HEK293 (cell line): ENCODE data around the gene TM9SF3.
A peak's percentile ranks its signal among the peaks of the same experiment; 100 is the strongest.

Experiments used
- CTCF ChIA-PET: fragments of 350-600 bp; formaldehyde crosslinking; extraction: SDS; loops from one replicate; lab custom pipeline; 2021; ENCODE audit warnings: antibody characterized with exemption; lab: Yijun Ruan, JAX
- POLR2A ChIA-PET: fragments of 300-600 bp; formaldehyde crosslinking; extraction: SDS; loops from one replicate; lab custom pipeline; 2020; ENCODE audit warnings: antibody characterized with exemption, inconsistent platforms; lab: Yijun Ruan, JAX
- H3K27ac ChIP-seq: fragments of 200-500 bp; sonication (Bioruptor generic); 2 replicates; pipeline ENCODE4 v1.5.1; 2014; ENCODE audit warnings: low read depth, low read length, control low read depth, inconsistent platforms; ENCODE audit errors: extremely low read depth
- H3K36me3 ChIP-seq, 2 experiments: fragments of 200-500 bp in 1 of 2; sonication (Bioruptor generic) in 1 of 2; 1 replicate in 1 of 2; 2 replicates in 1 of 2; pipeline ENCODE4 v1.5.1; 2014 to 2017; ENCODE audit warnings: inconsistent platforms in 2 of 2, low read length in 2 of 2; ENCODE audit not compliant: control insufficient read depth in 2 of 2, insufficient read depth in 1 of 2
- H3K4me1 ChIP-seq: fragments of 200-500 bp; sonication (Bioruptor generic); 2 replicates; pipeline ENCODE4 v1.5.1; 2014; ENCODE audit warnings: mild to moderate bottlenecking, low read length, inconsistent platforms; ENCODE audit not compliant: control insufficient read depth, insufficient read depth
- H3K4me3 ChIP-seq: 2 replicates; pipeline ENCODE4 v1.5.1; 2011; ENCODE audit warnings: low read depth, mild to moderate bottlenecking, control low read depth, low read length, moderate library complexity
- H3K9me3 ChIP-seq: fragments of 200-500 bp; sonication (Bioruptor generic); 2 replicates; pipeline ENCODE4 v1.5.1; 2014; ENCODE audit warnings: low read depth, low read length, inconsistent platforms; ENCODE audit not compliant: control insufficient read depth, insufficient read depth
- EGR2 ChIP-seq: fragments of 450-650 bp; formaldehyde crosslinking; IDR thresholded peaks from 2 replicates; pipeline ENCODE4 v1.5.1; 2016; ENCODE audit warnings: low read depth, missing biosample characterization, missing genetic modification characterization
- SP3 ChIP-seq: fragments of 450-650 bp; formaldehyde crosslinking; IDR thresholded peaks from 2 replicates; pipeline ENCODE4 v1.5.1; 2016; ENCODE audit warnings: missing biosample characterization, missing genetic modification characterization
- TCF7L2 ChIP-seq: IDR thresholded peaks from 2 replicates; pipeline ENCODE4 v1.6.1; 2011; ENCODE audit warnings: low read depth, mild to moderate bottlenecking, inconsistent platforms, low read length, moderate library complexity, borderline replicate concordance
- ZNF302 ChIP-seq: fragments of 450-650 bp; formaldehyde crosslinking; IDR thresholded peaks from 2 replicates; pipeline ENCODE4 v1.5.1; 2016; ENCODE audit warnings: missing biosample characterization, missing genetic modification characterization, low read depth
- ZNF416 ChIP-seq: fragments of 450-650 bp; formaldehyde crosslinking; IDR thresholded peaks from 2 replicates; pipeline ENCODE4 v1.5.1; 2016; ENCODE audit warnings: missing biosample characterization, missing genetic modification characterization
- ZNF48 ChIP-seq: fragments of 450-650 bp; formaldehyde crosslinking; IDR thresholded peaks from 2 replicates; pipeline ENCODE4 v1.5.1; 2016; ENCODE audit warnings: missing biosample characterization, missing genetic modification characterization
- ZNF544 ChIP-seq: fragments of 450-650 bp; formaldehyde crosslinking; IDR thresholded peaks from 2 replicates; pipeline ENCODE4 v1.5.0; 2017; ENCODE audit warnings: missing biosample characterization, missing genetic modification characterization
- ZNF549 ChIP-seq: fragments of 450-650 bp; IDR thresholded peaks from 2 replicates; pipeline ENCODE4 v1.5.1; 2018; ENCODE audit warnings: missing biosample characterization, missing genetic modification characterization, mild to moderate bottlenecking, inconsistent platforms, moderate library complexity
- ZNF610 ChIP-seq: fragments of 450-650 bp; formaldehyde crosslinking; IDR thresholded peaks from 2 replicates; pipeline ENCODE4 v1.5.1; 2016; ENCODE audit warnings: missing biosample characterization, missing genetic modification characterization, borderline replicate concordance
- ZNF654 ChIP-seq: fragments of 450-650 bp; formaldehyde crosslinking; IDR thresholded peaks from 2 replicates; pipeline ENCODE4 v1.5.1; 2016; ENCODE audit warnings: low read depth, missing biosample characterization, missing genetic modification characterization
- ZNF660 ChIP-seq: fragments of 450-650 bp; IDR thresholded peaks from 2 replicates; pipeline ENCODE4 v1.5.1; 2018; ENCODE audit warnings: missing biosample characterization, mild to moderate bottlenecking, missing genetic modification characterization
- ZNF792 ChIP-seq: fragments of 450-650 bp; formaldehyde crosslinking; IDR thresholded peaks from 2 replicates; pipeline ENCODE4 v1.5.1; 2016; ENCODE audit warnings: missing biosample characterization, missing genetic modification characterization
- ZNF837 ChIP-seq: fragments of 450-650 bp; formaldehyde crosslinking; IDR thresholded peaks from 2 replicates; pipeline ENCODE4 v1.5.1; 2016; ENCODE audit warnings: missing biosample characterization, missing genetic modification characterization
- ZNF843 ChIP-seq: fragments of 450-650 bp; formaldehyde crosslinking; IDR thresholded peaks from 2 replicates; pipeline ENCODE4 v1.5.1; 2016; ENCODE audit warnings: missing biosample characterization, missing genetic modification characterization
- ZSCAN30 ChIP-seq: fragments of 450-650 bp; IDR thresholded peaks from 2 replicates; pipeline ENCODE4 v1.5.1; 2018; ENCODE audit warnings: missing biosample characterization, mild to moderate bottlenecking, missing genetic modification characterization, moderate library complexity
- TF ChIP-seq, protein P1 (sequence below): fragments of 450-650 bp; formaldehyde crosslinking; IDR thresholded peaks from 2 replicates; pipeline ENCODE4 v1.5.1; 2017; ENCODE audit warnings: missing biosample characterization, missing genetic modification characterization
- TF ChIP-seq, protein P2 (sequence below): fragments of 450-650 bp; formaldehyde crosslinking; IDR thresholded peaks from 2 replicates; pipeline ENCODE4 v1.5.1; 2016; ENCODE audit warnings: missing biosample characterization, missing genetic modification characterization, borderline replicate concordance
- TF ChIP-seq, protein P3 (sequence below): fragments of 450-650 bp; IDR thresholded peaks from 2 replicates; pipeline ENCODE4 v1.5.1; 2018; ENCODE audit warnings: missing biosample characterization, missing genetic modification characterization
- TF ChIP-seq, protein P4 (sequence below): fragments of 450-650 bp; formaldehyde crosslinking; IDR thresholded peaks from 2 replicates; pipeline ENCODE4 v1.5.1; 2016; ENCODE audit warnings: missing biosample characterization, missing genetic modification characterization

TM9SF3 gene

DNA sequence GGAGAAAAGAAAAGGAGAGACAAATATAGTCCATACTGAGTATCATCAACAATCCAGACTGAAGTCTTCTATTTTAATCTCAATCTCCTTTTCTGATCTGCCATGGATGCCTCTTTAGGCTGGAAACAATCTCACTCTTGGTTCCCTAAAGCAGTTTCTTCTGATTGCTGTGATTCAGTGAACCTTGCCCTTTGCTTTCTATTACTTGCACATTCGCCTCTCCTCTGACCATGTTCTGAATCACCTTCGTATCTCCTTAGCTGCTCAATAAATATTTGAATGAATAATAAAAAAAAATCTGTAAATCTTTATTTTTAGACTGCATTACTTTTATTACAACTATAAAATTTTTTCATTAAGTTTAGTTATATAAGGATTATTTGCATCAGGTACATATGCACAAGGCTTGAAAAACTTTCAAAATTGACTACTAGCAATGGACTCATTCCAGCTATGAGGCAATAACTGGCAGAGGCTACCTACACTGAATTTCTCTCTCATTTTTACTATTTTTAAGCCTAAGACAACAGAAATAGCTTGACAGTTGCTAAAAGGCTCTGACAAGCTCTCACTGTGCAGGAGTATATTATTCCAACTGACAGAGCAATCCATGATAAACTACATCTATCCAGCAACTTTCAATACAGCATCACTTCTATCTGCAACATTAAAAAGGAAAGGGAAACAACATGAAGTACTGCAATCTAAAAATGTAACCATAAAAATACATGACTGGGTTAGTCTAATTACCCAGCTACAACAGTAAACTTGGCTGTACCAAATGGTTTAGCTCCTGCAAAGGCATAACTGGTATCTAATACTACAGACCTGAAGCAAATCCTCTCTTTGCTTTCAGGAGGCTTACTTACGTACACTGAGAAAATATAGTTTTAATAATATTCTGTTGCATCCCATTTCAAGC lies 25.6 kb downstream of the TM9SF3 start (continued):
- TF ChIP-seq ZNF302 (no peak), ZNF837 (tag by site-specific recombination) (no peak), ZNF843 (tag by site-specific recombination) (no peak), ZNF610 (tag by site-specific recombination) (no peak), ZNF48 (no peak), ZNF416 (tag by site-specific recombination) (no peak)
- TF ChIP-seq, protein P1, sequence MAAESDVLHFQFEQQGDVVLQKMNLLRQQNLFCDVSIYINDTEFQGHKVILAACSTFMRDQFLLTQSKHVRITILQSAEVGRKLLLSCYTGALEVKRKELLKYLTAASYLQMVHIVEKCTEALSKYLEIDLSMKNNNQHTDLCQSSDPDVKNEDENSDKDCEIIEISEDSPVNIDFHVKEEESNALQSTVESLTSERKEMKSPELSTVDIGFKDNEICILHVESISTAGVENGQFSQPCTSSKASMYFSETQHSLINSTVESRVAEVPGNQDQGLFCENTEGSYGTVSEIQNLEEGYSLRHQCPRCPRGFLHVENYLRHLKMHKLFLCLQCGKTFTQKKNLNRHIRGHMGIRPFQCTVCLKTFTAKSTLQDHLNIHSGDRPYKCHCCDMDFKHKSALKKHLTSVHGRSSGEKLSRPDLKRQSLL (tag by site-specific recombination), result no peak
- TF ChIP-seq, protein P2, sequence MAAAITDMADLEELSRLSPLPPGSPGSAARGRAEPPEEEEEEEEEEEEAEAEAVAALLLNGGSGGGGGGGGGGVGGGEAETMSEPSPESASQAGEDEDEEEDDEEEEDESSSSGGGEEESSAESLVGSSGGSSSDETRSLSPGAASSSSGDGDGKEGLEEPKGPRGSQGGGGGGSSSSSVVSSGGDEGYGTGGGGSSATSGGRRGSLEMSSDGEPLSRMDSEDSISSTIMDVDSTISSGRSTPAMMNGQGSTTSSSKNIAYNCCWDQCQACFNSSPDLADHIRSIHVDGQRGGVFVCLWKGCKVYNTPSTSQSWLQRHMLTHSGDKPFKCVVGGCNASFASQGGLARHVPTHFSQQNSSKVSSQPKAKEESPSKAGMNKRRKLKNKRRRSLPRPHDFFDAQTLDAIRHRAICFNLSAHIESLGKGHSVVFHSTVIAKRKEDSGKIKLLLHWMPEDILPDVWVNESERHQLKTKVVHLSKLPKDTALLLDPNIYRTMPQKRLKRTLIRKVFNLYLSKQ (tag by site-specific recombination), result no peak

DNA sequence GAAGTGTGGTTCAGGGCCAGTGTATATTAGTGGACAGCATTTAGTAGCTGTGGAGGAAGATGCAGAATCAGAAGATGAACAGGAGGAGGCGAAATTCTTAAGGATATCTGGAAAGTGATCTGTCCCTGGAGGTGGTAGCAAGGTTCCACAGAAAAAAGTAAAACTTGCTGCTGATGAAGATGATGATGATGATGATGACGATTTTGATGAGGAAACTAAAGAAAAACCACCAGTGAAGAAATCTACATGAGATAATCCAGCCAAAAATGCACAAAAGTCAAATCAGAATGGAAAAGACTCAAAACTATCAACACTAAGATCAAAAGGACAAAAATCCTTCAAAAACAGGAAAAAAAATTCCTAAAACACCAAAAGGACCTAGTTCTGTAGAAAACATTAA lies 26.3 kb downstream of the TM9SF3 start:
- Histone ChIP-seq H3K4me3 (no peak overlapping the region), H3K27ac (no peak overlapping the region), H3K4me1 (no peaks in the 10 kb centered on the region; the same call in 1 of the 2 replicates), H3K36me3 (peaks cover 20 to 57% of the 10 kb centered on the region in 2 experiments), H3K9me3 (no peaks in the 10 kb centered on the region)
- TF ChIP-seq, protein P3, sequence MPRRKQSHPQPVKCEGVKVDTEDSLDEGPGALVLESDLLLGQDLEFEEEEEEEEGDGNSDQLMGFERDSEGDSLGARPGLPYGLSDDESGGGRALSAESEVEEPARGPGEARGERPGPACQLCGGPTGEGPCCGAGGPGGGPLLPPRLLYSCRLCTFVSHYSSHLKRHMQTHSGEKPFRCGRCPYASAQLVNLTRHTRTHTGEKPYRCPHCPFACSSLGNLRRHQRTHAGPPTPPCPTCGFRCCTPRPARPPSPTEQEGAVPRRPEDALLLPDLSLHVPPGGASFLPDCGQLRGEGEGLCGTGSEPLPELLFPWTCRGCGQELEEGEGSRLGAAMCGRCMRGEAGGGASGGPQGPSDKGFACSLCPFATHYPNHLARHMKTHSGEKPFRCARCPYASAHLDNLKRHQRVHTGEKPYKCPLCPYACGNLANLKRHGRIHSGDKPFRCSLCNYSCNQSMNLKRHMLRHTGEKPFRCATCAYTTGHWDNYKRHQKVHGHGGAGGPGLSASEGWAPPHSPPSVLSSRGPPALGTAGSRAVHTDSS, result peak; percentile 90
- no peak for TF ChIP-seq TCF7L2
- TF ChIP-seq ZNF549 (tag by site-specific recombination), result no peak
- no peak for TF ChIP-seq ZNF792 (tag by site-specific recombination)
- no peak for TF ChIP-seq EGR2
- TF ChIP-seq SP3 (tag by site-specific recombination), result no peak
- POLR2A ChIA-PET, result no interaction called here
- CTCF ChIA-PET, result interaction anchor here (0.6 to 1.5 kb wide), 2 partner anchors 50 to 331 kb away, joined by 3 to 5 read pairs; no protein-coding TSS in a partner anchor

DNA sequence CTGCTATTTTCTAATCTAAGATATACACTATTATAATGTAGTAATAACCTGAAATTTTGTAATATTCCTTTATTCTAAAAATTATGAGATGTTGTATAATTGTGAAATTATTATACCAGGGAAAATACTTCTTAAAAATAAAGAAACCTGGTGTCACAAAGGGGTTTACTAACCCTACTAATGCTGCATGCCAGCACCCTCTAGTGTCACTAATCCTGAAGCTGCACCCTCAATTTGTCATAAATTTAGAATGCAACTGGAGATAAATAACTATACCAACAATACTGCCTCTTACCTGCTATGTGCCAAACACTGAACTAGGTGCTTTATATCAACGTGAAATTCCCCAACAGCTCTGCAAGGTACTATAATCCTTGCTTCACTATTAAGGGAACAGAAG lies 30.8 kb downstream of the TM9SF3 start:
- ChIA-PET CTCF (interaction anchor here (0.6 to 2.9 kb wide), 23 partner anchors 17 to 539 kb away, joined by 3 to 17 read pairs (median 5); partner anchors contain the start of gene TLL2), POLR2A (no interaction called here)
- no peak overlapping the region for H3K27ac ChIP-seq
- H3K9me3 ChIP-seq, result no peaks in the 10 kb centered on the region
- no peak overlapping the region for H3K4me3 ChIP-seq
- H3K4me1 ChIP-seq, result no peaks in the 10 kb centered on the region; the same call in 1 of the 2 replicates
- TF ChIP-seq, protein P4, sequence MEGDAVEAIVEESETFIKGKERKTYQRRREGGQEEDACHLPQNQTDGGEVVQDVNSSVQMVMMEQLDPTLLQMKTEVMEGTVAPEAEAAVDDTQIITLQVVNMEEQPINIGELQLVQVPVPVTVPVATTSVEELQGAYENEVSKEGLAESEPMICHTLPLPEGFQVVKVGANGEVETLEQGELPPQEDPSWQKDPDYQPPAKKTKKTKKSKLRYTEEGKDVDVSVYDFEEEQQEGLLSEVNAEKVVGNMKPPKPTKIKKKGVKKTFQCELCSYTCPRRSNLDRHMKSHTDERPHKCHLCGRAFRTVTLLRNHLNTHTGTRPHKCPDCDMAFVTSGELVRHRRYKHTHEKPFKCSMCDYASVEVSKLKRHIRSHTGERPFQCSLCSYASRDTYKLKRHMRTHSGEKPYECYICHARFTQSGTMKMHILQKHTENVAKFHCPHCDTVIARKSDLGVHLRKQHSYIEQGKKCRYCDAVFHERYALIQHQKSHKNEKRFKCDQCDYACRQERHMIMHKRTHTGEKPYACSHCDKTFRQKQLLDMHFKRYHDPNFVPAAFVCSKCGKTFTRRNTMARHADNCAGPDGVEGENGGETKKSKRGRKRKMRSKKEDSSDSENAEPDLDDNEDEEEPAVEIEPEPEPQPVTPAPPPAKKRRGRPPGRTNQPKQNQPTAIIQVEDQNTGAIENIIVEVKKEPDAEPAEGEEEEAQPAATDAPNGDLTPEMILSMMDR, result peak; percentile 41; the same call in 1 of the 2 replicates
- peak; percentile 64 for TF ChIP-seq ZNF654 (tag by site-specific recombination)
- no peak for TF ChIP-seq ZNF544 (tag by site-specific recombination)
- TF ChIP-seq ZNF660 (tag by site-specific recombination), result no peak
- TF ChIP-seq ZSCAN30 (tag by site-specific recombination), result no peak
- H3K36me3 ChIP-seq, result peaks cover 31 to 67% of the 10 kb centered on the region in 2 experiments
